ENCODE measurements around the gene GNA14. TPM values are rescaled to one million over a fixed set of nuclear protein-coding genes. Genes with fewer than 3 reads are reported as not detected.

The GNA14 gene
- total and polyA plus RNA-seq, 2 experiments from 2014 or later: 3.9 to 10.5 TPM

DNA sequence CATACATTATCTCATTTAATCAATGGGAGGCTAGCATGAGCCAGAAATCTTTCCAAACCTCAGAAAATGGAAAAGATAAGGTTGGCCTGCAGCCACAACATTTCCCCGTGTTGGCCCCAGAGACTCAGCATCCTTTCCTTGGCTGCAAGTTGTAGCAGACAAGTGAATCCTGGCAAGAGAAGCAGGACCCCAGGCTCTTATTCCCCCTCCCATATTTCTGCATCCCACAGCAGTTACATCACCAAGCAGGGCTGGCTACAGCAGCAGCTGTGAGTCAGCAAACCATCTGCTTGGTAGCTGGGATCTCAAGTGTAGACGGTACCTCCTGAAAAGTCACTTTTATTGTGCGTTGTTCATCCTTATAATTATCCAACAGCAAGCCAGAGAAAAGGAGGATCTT lies 212.4 kb downstream of the GNA14 start:
- no peaks in the 10 kb centered on the region; the same call in 2 of the 3 replicates for H3K9me3 Mint-ChIP-seq
- no peaks in the 10 kb centered on the region for H3K79me2 ChIP-seq (replicated peaks; ENCODE audit: insufficient read depth)
- H3K27me3 Mint-ChIP-seq (ENCODE audit: insufficient read depth, low read depth, poor library complexity): peaks cover 3% of the 10 kb centered on the region
- peaks cover 9% of the 10 kb centered on the region for H3K4me1 ChIP-seq (ENCODE audit: insufficient read depth)
- 0 out of 3 replicates have a peak, but pooled peaks cover 5% of the 10 kb centered on the region for H3K36me3 Mint-ChIP-seq (ENCODE audit: low read depth)
- no peak for ATAC-seq
- no peaks in the 10 kb centered on the region for H4K20me1 ChIP-seq (replicated peaks; ENCODE audit: insufficient read depth)
- no peaks in the 10 kb centered on the region for H3K36me3 ChIP-seq (ENCODE audit: insufficient read depth)
- H3K27me3 ChIP-seq (ENCODE audit: insufficient read depth): no peaks in the 10 kb centered on the region
- peaks cover 16% of the 10 kb centered on the region; the same call in 1 of the 2 replicates for H3K9me2 ChIP-seq (ENCODE audit: insufficient read depth)
- no peak for DNase-seq (ENCODE audit: low spot score)
- TF ChIP-seq POLR2AphosphoS5 (IDR thresholded peaks at IDR 0.05; ENCODE audit: low read depth): no peak
- H3K27ac ChIP-seq (ENCODE audit: low read depth): no peak overlapping the region
- H3K4me2 ChIP-seq: no peak overlapping the region
- no peak overlapping the region for H3K27ac Mint-ChIP-seq
- no peak overlapping the region for H3K4me3 ChIP-seq
- no peaks in the 10 kb centered on the region for H3F3A ChIP-seq (replicated peaks; ENCODE audit: low read depth)
- H3K4me1 Mint-ChIP-seq: peaks cover 19% of the 10 kb centered on the region
- H3K4me3 Mint-ChIP-seq: no peak overlapping the region
- H2AFZ ChIP-seq: no peak overlapping the region

DNA sequence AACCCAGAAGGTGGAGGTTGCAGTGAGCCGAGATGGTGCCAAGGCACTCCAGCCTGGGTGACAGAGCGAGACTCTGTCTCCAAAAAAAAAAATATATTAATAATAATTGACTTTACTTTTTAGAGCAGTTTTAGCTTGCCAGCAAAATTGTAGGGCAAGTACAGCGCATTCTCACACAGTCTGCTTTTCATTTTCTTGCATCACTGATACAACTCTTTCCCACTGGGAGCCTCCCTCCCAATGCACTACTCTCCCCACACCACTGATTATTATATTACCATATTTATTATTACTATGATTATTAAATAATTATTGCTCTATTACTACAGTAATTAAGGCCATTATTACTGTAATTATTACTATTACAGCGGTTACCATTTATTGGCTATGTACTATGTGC lies 212.8 kb downstream of the GNA14 start:
- Histone ChIP-seq H3K9me2 (ENCODE audit: insufficient read depth) (peaks cover 16% of the 10 kb centered on the region; the same call in 1 of the 2 replicates), H3K79me2 (replicated peaks; ENCODE audit: insufficient read depth) (no peaks in the 10 kb centered on the region), H3K4me1 (ENCODE audit: insufficient read depth) (peaks cover 7% of the 10 kb centered on the region; the same call in 1 of the 2 replicates), H3K27ac (ENCODE audit: low read depth) (no peak overlapping the region), H4K20me1 (replicated peaks; ENCODE audit: insufficient read depth) (no peaks in the 10 kb centered on the region), H3K27me3 (ENCODE audit: insufficient read depth) (no peaks in the 10 kb centered on the region), H3K4me3 (no peak overlapping the region), H3K4me2 (no peak overlapping the region), H3K36me3 (ENCODE audit: insufficient read depth) (no peaks in the 10 kb centered on the region), H3F3A (replicated peaks; ENCODE audit: low read depth) (no peaks in the 10 kb centered on the region), H2AFZ (no peak overlapping the region)
- no peak for DNase-seq (ENCODE audit: low spot score)
- Mint-ChIP-seq H3K4me1 (peaks cover 17% of the 10 kb centered on the region), H3K4me3 (no peak overlapping the region), H3K36me3 (ENCODE audit: low read depth) (0 out of 3 replicates have a peak, but pooled peaks cover 5% of the 10 kb centered on the region), H3K9me3 (no peaks in the 10 kb centered on the region; the same call in 2 of the 3 replicates), H3K27ac (no peak overlapping the region), H3K27me3 (ENCODE audit: insufficient read depth, low read depth, poor library complexity) (peaks cover 3% of the 10 kb centered on the region)
- no peak for ATAC-seq
- TF ChIP-seq CREB1 (CRISPR knock-in tag; IDR thresholded peaks at IDR 0.05; ENCODE audit: low read depth): no peak
- no peak for TF ChIP-seq POLR2AphosphoS5 (IDR thresholded peaks at IDR 0.05; ENCODE audit: low read depth)
- TF ChIP-seq NANOG (IDR thresholded peaks at IDR 0.05; ENCODE audit: borderline replicate concordance): no peak
- TF ChIP-seq ZNF114 (CRISPR knock-in tag; IDR thresholded peaks at IDR 0.05): no peak
- TF ChIP-seq ZNF331 (CRISPR knock-in tag; IDR thresholded peaks at IDR 0.05; ENCODE audit: low read depth): no peak
- TF ChIP-seq JUNB (IDR thresholded peaks at IDR 0.05; ENCODE audit: unreplicated experiment): no peak
- TF ChIP-seq, protein P1, sequence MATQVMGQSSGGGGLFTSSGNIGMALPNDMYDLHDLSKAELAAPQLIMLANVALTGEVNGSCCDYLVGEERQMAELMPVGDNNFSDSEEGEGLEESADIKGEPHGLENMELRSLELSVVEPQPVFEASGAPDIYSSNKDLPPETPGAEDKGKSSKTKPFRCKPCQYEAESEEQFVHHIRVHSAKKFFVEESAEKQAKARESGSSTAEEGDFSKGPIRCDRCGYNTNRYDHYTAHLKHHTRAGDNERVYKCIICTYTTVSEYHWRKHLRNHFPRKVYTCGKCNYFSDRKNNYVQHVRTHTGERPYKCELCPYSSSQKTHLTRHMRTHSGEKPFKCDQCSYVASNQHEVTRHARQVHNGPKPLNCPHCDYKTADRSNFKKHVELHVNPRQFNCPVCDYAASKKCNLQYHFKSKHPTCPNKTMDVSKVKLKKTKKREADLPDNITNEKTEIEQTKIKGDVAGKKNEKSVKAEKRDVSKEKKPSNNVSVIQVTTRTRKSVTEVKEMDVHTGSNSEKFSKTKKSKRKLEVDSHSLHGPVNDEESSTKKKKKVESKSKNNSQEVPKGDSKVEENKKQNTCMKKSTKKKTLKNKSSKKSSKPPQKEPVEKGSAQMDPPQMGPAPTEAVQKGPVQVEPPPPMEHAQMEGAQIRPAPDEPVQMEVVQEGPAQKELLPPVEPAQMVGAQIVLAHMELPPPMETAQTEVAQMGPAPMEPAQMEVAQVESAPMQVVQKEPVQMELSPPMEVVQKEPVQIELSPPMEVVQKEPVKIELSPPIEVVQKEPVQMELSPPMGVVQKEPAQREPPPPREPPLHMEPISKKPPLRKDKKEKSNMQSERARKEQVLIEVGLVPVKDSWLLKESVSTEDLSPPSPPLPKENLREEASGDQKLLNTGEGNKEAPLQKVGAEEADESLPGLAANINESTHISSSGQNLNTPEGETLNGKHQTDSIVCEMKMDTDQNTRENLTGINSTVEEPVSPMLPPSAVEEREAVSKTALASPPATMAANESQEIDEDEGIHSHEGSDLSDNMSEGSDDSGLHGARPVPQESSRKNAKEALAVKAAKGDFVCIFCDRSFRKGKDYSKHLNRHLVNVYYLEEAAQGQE (IDR thresholded peaks at IDR 0.05; ENCODE audit: unreplicated experiment): no peak
- TF ChIP-seq, protein P2, sequence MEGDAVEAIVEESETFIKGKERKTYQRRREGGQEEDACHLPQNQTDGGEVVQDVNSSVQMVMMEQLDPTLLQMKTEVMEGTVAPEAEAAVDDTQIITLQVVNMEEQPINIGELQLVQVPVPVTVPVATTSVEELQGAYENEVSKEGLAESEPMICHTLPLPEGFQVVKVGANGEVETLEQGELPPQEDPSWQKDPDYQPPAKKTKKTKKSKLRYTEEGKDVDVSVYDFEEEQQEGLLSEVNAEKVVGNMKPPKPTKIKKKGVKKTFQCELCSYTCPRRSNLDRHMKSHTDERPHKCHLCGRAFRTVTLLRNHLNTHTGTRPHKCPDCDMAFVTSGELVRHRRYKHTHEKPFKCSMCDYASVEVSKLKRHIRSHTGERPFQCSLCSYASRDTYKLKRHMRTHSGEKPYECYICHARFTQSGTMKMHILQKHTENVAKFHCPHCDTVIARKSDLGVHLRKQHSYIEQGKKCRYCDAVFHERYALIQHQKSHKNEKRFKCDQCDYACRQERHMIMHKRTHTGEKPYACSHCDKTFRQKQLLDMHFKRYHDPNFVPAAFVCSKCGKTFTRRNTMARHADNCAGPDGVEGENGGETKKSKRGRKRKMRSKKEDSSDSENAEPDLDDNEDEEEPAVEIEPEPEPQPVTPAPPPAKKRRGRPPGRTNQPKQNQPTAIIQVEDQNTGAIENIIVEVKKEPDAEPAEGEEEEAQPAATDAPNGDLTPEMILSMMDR (conservative IDR thresholded peaks at IDR 0.05; ENCODE audit: low read depth in 2 of 2): no peak
- no peak for TF ChIP-seq STAT1 (IDR thresholded peaks at IDR 0.05; ENCODE audit: unreplicated experiment)
- no peak for TF ChIP-seq EZH2phosphoT487 (IDR thresholded peaks at IDR 0.05; ENCODE audit: unreplicated experiment)
- TF ChIP-seq, protein P3, sequence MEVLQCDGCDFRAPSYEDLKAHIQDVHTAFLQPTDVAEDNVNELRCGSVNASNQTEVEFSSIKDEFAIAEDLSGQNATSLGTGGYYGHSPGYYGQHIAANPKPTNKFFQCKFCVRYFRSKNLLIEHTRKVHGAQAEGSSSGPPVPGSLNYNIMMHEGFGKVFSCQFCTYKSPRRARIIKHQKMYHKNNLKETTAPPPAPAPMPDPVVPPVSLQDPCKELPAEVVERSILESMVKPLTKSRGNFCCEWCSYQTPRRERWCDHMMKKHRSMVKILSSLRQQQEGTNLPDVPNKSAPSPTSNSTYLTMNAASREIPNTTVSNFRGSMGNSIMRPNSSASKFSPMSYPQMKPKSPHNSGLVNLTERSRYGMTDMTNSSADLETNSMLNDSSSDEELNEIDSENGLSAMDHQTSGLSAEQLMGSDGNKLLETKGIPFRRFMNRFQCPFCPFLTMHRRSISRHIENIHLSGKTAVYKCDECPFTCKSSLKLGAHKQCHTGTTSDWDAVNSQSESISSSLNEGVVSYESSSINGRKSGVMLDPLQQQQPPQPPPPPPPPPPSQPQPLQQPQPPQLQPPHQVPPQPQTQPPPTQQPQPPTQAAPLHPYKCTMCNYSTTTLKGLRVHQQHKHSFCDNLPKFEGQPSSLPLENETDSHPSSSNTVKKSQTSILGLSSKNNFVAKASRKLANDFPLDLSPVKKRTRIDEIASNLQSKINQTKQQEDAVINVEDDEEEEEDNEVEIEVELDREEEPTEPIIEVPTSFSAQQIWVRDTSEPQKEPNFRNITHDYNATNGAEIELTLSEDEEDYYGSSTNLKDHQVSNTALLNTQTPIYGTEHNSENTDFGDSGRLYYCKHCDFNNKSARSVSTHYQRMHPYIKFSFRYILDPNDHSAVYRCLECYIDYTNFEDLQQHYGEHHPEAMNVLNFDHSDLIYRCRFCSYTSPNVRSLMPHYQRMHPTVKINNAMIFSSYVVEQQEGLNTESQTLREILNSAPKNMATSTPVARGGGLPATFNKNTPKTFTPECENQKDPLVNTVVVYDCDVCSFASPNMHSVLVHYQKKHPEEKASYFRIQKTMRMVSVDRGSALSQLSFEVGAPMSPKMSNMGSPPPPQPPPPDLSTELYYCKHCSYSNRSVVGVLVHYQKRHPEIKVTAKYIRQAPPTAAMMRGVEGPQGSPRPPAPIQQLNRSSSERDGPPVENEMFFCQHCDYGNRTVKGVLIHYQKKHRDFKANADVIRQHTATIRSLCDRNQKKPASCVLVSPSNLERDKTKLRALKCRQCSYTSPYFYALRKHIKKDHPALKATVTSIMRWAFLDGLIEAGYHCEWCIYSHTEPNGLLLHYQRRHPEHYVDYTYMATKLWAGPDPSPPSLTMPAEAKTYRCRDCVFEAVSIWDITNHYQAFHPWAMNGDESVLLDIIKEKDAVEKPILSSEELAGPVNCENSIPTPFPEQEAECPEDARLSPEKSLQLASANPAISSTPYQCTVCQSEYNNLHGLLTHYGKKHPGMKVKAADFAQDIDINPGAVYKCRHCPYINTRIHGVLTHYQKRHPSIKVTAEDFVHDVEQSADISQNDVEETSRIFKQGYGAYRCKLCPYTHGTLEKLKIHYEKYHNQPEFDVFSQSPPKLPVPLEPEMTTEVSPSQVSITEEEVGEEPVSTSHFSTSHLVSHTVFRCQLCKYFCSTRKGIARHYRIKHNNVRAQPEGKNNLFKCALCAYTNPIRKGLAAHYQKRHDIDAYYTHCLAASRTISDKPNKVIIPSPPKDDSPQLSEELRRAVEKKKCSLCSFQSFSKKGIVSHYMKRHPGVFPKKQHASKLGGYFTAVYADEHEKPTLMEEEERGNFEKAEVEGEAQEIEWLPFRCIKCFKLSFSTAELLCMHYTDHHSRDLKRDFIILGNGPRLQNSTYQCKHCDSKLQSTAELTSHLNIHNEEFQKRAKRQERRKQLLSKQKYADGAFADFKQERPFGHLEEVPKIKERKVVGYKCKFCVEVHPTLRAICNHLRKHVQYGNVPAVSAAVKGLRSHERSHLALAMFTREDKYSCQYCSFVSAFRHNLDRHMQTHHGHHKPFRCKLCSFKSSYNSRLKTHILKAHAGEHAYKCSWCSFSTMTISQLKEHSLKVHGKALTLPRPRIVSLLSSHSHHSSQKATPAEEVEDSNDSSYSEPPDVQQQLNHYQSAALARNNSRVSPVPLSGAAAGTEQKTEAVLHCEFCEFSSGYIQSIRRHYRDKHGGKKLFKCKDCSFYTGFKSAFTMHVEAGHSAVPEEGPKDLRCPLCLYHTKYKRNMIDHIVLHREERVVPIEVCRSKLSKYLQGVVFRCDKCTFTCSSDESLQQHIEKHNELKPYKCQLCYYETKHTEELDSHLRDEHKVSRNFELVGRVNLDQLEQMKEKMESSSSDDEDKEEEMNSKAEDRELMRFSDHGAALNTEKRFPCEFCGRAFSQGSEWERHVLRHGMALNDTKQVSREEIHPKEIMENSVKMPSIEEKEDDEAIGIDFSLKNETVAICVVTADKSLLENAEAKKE (CRISPR knock-in tag; IDR thresholded peaks at IDR 0.05): no peak

Data from GM23338 (cell line).